ENCODE results near the gene ZNF821.
"Not testable (repeated sequence)": the region's sequence is repeated elsewhere in the genome, so short reads cannot be mapped to it uniquely, and the experiment has no call there.

Gene ZNF821

DNA sequence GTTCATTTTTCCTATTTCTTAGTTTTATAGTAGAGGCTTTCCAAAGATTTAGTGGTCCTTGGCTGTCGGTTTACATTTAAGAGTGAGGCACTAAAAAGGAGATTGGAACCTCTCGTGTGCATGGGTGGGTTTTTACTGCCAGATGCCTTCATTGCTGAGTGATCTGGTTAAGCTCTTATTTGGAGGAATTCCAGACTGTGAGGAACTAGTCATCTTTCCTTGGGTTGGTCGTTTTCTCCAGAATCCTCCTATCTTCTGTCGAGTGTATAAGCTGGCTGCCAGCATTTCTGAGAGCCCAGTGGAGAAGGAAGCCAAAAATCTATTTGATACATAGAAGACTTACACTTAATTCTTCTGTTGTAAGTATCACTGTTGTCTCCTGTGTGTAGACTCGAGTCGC lies 33.9 kb upstream of the ZNF821 start:
- H3K9ac ChIP-seq (ENCODE audit: low read length): no peak overlapping the region
- H3K9me3 ChIP-seq (ENCODE audit: control insufficient read depth, low read length): no peaks in the 10 kb centered on the region
- no peaks in the 10 kb centered on the region for H3K27me3 ChIP-seq (ENCODE audit: control insufficient read depth, insufficient read depth, low read length)
- H3K4me3 ChIP-seq (ENCODE audit: low read length): no peak overlapping the region
- H3K36me3 ChIP-seq (ENCODE audit: control insufficient read depth, insufficient read depth, low read length): peaks cover 15% of the 10 kb centered on the region
- no peaks in the 10 kb centered on the region for H3K4me1 ChIP-seq (ENCODE audit: control insufficient read depth, insufficient read depth, low read length)

- H3K9ac ChIP-seq (ENCODE audit: low read length): no peak overlapping the region
Measured at GRCh38 chr16:71916397-71916920, 32.5 kb upstream of the ZNF821 start.

DNA sequence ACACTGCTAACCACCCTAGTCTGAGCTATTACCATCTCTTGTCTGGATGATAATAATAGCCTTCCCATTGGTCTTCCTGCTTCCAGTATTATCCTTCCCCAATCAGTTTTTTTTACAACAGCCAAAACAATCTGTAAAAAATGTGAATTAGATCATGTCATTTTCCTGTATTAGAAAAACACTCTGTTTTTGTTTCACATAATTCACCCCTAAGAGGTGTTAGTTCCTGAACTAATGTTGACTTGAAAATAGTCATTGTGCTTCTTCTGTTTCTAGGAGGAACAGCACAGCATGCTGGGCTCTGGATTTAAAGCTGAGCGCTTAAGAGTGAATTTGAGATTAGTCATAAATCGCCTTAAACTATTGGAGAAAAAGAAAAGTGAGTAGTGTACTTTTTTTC lies 31.4 kb upstream of the ZNF821 start:
- H3K4me1 ChIP-seq (ENCODE audit: control insufficient read depth, insufficient read depth, low read length): no peaks in the 10 kb centered on the region
- peaks cover 10% of the 10 kb centered on the region for H3K36me3 ChIP-seq (ENCODE audit: control insufficient read depth, insufficient read depth, low read length)

More at GRCh38 chr16:71916397-71916920, 32.5 kb upstream of the ZNF821 start:
- Histone ChIP-seq H3K4me1 (ENCODE audit: control insufficient read depth, insufficient read depth, low read length) (no peaks in the 10 kb centered on the region), H3K36me3 (ENCODE audit: control insufficient read depth, insufficient read depth, low read length) (peaks cover 10% of the 10 kb centered on the region), H3K9me3 (ENCODE audit: control insufficient read depth, low read length) (no peaks in the 10 kb centered on the region), H3K4me3 (ENCODE audit: low read length) (no peak overlapping the region), H3K27me3 (ENCODE audit: control insufficient read depth, insufficient read depth, low read length) (no peaks in the 10 kb centered on the region)

GRCh38 chr16:71914802-71915201 lies 30.8 kb upstream of the ZNF821 start:
- Histone ChIP-seq H3K4me1 (ENCODE audit: control insufficient read depth, insufficient read depth, low read length) (no peaks in the 10 kb centered on the region), H3K36me3 (ENCODE audit: control insufficient read depth, insufficient read depth, low read length) (peaks cover 10% of the 10 kb centered on the region), H3K9ac (ENCODE audit: low read length) (no peak overlapping the region)

More for the DNA sequence above, 31.4 kb upstream of the ZNF821 start:
- no peak overlapping the region for H3K9ac ChIP-seq (ENCODE audit: low read length)
- H3K4me3 ChIP-seq (ENCODE audit: low read length): no peak overlapping the region
- H3K9me3 ChIP-seq (ENCODE audit: control insufficient read depth, low read length): no peaks in the 10 kb centered on the region
- no peaks in the 10 kb centered on the region for H3K27me3 ChIP-seq (ENCODE audit: control insufficient read depth, insufficient read depth, low read length)

GRCh38 chr16:71912534-71913275 lies 28.7 kb upstream of the ZNF821 start:
- Histone ChIP-seq H3K4me3 (ENCODE audit: low read length) (no peak overlapping the region), H3K9ac (ENCODE audit: low read length) (no peak overlapping the region), H3K36me3 (ENCODE audit: control insufficient read depth, insufficient read depth, low read length) (peaks cover 3% of the 10 kb centered on the region), H3K4me1 (ENCODE audit: control insufficient read depth, insufficient read depth, low read length) (no peaks in the 10 kb centered on the region), H3K9me3 (ENCODE audit: control insufficient read depth, low read length) (no peaks in the 10 kb centered on the region), H3K27me3 (ENCODE audit: control insufficient read depth, insufficient read depth, low read length) (no peaks in the 10 kb centered on the region)

More at GRCh38 chr16:71914802-71915201, 30.8 kb upstream of the ZNF821 start:
- Histone ChIP-seq H3K9me3 (ENCODE audit: control insufficient read depth, low read length) (no peaks in the 10 kb centered on the region), H3K27me3 (ENCODE audit: control insufficient read depth, insufficient read depth, low read length) (no peaks in the 10 kb centered on the region), H3K4me3 (ENCODE audit: low read length) (no peak overlapping the region)

- H3K9ac ChIP-seq (ENCODE audit: low read length): no peak overlapping the region
- no peaks in the 10 kb centered on the region for H3K9me3 ChIP-seq (ENCODE audit: control insufficient read depth, low read length)
- no peak overlapping the region for H3K4me3 ChIP-seq (ENCODE audit: low read length)
- no peaks in the 10 kb centered on the region for H3K4me1 ChIP-seq (ENCODE audit: control insufficient read depth, insufficient read depth, low read length)
- peaks cover 3% of the 10 kb centered on the region for H3K36me3 ChIP-seq (ENCODE audit: control insufficient read depth, insufficient read depth, low read length)
- no peaks in the 10 kb centered on the region for H3K27me3 ChIP-seq (ENCODE audit: control insufficient read depth, insufficient read depth, low read length)
Measured at GRCh38 chr16:71911121-71911520, 27.1 kb upstream of the ZNF821 start.

DNA sequence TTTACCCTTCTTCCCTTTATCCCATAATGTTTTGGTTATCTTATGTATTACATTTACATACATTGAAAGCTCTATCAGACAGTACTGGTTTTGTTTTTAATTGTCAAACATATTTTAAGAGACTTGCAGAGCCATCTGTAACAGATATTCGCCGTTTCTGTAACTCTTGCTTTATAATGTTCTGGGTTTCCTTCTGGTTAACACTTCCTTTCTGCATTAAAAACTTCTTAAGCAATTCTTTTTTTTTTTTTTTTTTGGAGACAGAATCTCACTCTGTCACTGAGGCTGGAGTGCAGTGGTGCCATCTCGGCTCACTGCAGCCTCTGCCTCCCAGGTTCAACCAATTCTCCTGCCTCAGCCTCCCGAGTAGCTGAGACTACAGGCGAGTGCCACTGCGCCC lies 21.8 kb upstream of the ZNF821 start:
- H3K36me3 ChIP-seq (ENCODE audit: control insufficient read depth, insufficient read depth, low read length); H3K4me1 ChIP-seq (ENCODE audit: control insufficient read depth, insufficient read depth, low read length); H3K9ac ChIP-seq (ENCODE audit: low read length); H3K9me3 ChIP-seq (ENCODE audit: control insufficient read depth, low read length); H3K4me3 ChIP-seq (ENCODE audit: low read length); H3K27me3 ChIP-seq (ENCODE audit: control insufficient read depth, insufficient read depth, low read length): not testable (repeated sequence)

DNA sequence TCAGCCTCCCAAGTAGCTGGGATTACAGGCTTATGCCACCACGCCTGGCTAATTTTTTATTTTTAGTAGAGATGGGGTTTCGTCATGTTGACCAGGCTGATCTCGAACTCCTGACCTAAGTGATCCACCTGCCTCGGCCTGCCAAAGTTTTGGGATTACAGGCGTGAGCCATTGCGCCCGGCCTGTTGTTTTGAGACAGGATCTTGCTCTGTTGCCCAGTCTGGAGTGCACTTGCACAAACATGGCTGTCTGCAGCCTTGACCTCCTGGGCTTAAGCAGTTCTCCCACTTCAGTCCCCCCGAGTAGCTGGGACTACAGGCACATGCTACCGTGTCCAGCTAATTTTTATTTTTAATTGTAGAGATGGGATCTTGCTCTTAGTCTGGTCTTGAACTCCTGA lies 20.3 kb upstream of the ZNF821 start:
- no peak overlapping the region for H3K4me3 ChIP-seq (ENCODE audit: low read length)
- no peak overlapping the region for H3K9ac ChIP-seq (ENCODE audit: low read length)
- H3K4me1 ChIP-seq (ENCODE audit: control insufficient read depth, insufficient read depth, low read length): peaks cover 4% of the 10 kb centered on the region
- H3K27me3 ChIP-seq (ENCODE audit: control insufficient read depth, insufficient read depth, low read length): no peaks in the 10 kb centered on the region
- H3K36me3 ChIP-seq (ENCODE audit: control insufficient read depth, insufficient read depth, low read length): no peaks in the 10 kb centered on the region
- H3K9me3 ChIP-seq (ENCODE audit: control insufficient read depth, low read length): no peaks in the 10 kb centered on the region

- peaks cover 4% of the 10 kb centered on the region for H3K4me1 ChIP-seq (ENCODE audit: control insufficient read depth, insufficient read depth, low read length)
- H3K9me3 ChIP-seq (ENCODE audit: control insufficient read depth, low read length): no peaks in the 10 kb centered on the region
Measured at GRCh38 chr16:71903608-71904007, 19.6 kb upstream of the ZNF821 start.

DNA sequence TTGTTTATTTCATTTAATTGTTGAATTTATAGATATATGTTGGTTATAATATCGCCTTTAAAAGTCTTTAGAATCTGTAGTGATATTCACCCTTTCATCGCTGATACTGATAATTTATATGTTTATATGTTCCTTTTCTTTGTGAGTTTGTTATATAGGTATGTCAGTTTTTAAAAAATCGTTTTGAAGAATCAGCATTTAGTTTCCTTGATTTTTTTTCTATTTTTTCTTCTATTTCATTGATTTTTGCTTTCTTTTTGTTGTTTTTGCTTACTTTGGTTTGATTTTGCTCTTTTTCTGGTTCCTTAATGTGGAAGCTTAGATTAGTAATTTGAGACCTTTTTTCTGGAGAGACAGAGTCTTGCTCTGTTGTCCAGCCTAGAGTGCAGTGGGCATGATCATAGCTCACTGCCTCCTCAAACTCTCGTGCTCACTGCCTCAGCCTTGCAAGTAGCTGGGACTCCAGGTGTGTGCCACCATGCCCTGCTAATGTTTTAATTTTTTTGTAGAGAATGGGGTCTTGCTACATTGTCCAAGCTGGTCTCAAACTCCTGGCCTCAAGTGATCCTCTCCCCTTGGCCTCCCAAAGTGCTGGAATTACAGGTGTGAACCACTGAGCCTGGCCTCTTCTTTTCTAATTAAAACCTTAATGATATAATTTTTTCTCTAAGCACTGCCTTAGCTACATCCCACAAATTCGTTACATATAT lies 18.8 kb upstream of the ZNF821 start:
- Histone ChIP-seq H3K9ac (ENCODE audit: low read length) (no peak overlapping the region), H3K9me3 (ENCODE audit: control insufficient read depth, low read length) (no peaks in the 10 kb centered on the region), H3K4me1 (ENCODE audit: control insufficient read depth, insufficient read depth, low read length) (peaks cover 10% of the 10 kb centered on the region), H3K27me3 (ENCODE audit: control insufficient read depth, insufficient read depth, low read length) (no peaks in the 10 kb centered on the region), H3K36me3 (ENCODE audit: control insufficient read depth, insufficient read depth, low read length) (no peaks in the 10 kb centered on the region), H3K4me3 (ENCODE audit: low read length) (no peak overlapping the region)

More at GRCh38 chr16:71903608-71904007, 19.6 kb upstream of the ZNF821 start:
- Histone ChIP-seq H3K27me3 (ENCODE audit: control insufficient read depth, insufficient read depth, low read length) (no peaks in the 10 kb centered on the region), H3K36me3 (ENCODE audit: control insufficient read depth, insufficient read depth, low read length) (no peaks in the 10 kb centered on the region), H3K4me3 (ENCODE audit: low read length) (no peak overlapping the region), H3K9ac (ENCODE audit: low read length) (no peak overlapping the region)

DNA sequence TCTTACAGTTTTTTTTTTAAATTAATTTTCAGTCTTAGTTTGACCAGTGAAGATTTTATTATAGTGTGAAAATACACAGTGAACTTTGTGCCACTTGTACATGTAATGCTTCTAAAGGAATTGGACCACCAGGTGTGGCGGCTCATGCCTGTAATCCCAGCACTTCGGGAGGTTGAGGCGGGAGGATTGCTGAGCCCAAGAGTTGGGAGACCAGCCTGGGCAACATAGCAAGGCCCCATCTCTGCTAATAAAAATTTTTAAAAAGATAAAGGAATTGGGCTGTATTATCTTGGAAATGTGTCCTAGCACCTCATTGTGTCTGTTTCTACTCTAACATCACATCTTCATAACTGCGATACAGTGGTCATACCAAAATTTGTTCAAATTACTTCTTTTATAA lies 15.2 kb upstream of the ZNF821 start:
- no peak overlapping the region for H3K9ac ChIP-seq (ENCODE audit: low read length)
- H3K27me3 ChIP-seq (ENCODE audit: control insufficient read depth, insufficient read depth, low read length): no peaks in the 10 kb centered on the region
- H3K4me1 ChIP-seq (ENCODE audit: control insufficient read depth, insufficient read depth, low read length): peaks cover 10% of the 10 kb centered on the region

DNA sequence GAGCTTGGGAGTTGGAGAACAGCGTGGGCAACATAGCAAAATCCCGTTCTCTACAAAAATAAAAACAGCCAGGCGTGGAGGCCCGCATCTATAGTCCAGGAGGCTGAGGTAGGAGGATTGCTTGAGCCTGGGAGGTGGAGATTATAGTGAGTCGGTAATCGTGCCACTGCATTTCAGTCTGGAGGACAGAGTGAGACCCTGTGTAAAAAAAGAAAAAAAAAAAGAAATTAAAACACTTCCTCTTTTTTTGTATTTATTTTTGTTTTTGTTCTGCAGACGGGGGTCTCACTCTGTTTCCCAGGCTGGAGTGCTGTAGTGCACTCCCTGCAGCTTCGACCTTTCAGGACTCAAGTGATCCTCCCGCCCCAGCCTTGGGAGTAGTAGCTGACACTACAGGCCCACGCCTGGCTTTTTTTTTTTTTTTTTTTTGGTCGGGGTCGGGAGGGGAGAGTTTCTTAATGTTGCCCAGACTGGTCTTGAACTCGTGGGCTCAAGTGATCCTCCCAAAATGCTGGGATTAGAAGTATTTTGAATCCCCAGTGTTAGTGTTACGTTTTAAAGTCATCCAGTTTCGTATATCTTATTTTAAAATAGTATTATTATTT lies 12.9 kb upstream of the ZNF821 start:
- H3K9ac ChIP-seq (ENCODE audit: low read length): peak overlapping the region; percentile 100
- H3K4me3 ChIP-seq (ENCODE audit: low read length): peak overlapping the region; percentile 41
- H3K27me3 ChIP-seq (ENCODE audit: control insufficient read depth, insufficient read depth, low read length): no peaks in the 10 kb centered on the region
- no peaks in the 10 kb centered on the region for H3K9me3 ChIP-seq (ENCODE audit: control insufficient read depth, low read length)
- H3K36me3 ChIP-seq (ENCODE audit: control insufficient read depth, insufficient read depth, low read length): no peaks in the 10 kb centered on the region
- peaks cover 10% of the 10 kb centered on the region for H3K4me1 ChIP-seq (ENCODE audit: control insufficient read depth, insufficient read depth, low read length)

More for the DNA sequence above, 15.2 kb upstream of the ZNF821 start:
- Histone ChIP-seq H3K4me3 (ENCODE audit: low read length) (no peak overlapping the region), H3K9me3 (ENCODE audit: control insufficient read depth, low read length) (no peaks in the 10 kb centered on the region), H3K36me3 (ENCODE audit: control insufficient read depth, insufficient read depth, low read length) (no peaks in the 10 kb centered on the region)
